Hepatocyte (in vitro differentiated cells): ENCODE data around the gene PARN.

Experiments
- EZH2 ChIP-seq: fragments of 200-600 bp; sonication (generic); IDR thresholded peaks from 2 replicates; pipeline ENCODE4 v1.6.1; 2016; ENCODE audit warnings: antibody characterized with exemption, mild to moderate bottlenecking, borderline replicate concordance
- EZH2phosphoT487 ChIP-seq: fragments of 200-600 bp; sonication (generic); IDR thresholded peaks from one replicate; pipeline ENCODE4 v1.6.1; 2018; ENCODE audit warnings: antibody characterized with exemption, mild to moderate bottlenecking, low read depth, moderate library complexity; ENCODE audit not compliant: unreplicated experiment, severe bottlenecking
- TF ChIP-seq, protein P1 (sequence below): fragments of 200-600 bp; sonication (generic); IDR thresholded peaks from 2 replicates; pipeline ENCODE4 v1.5.1; 2016; ENCODE audit warnings: antibody characterized with exemption, mild to moderate bottlenecking; ENCODE audit not compliant: poor library complexity

DNA sequence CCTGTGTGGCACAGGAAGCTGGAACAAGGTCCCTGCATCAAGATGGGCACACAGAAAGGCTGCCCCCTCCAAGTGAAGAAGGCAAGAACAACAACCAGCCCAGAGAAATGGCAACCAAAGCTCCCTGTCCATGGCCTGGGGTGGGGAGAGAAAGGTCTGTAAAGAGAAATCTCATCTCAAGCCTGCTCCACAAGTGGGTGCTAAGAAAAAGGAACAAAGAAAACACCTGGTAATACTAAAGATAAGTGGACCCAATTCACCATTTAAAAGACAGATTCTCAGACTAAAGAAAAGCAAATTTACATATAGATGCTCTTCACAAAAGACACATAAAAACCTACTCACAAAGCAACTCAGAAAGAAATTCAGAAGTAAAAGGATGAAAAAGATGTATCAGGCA, 107.4 kb downstream of the PARN start:
- TF ChIP-seq, protein P1, sequence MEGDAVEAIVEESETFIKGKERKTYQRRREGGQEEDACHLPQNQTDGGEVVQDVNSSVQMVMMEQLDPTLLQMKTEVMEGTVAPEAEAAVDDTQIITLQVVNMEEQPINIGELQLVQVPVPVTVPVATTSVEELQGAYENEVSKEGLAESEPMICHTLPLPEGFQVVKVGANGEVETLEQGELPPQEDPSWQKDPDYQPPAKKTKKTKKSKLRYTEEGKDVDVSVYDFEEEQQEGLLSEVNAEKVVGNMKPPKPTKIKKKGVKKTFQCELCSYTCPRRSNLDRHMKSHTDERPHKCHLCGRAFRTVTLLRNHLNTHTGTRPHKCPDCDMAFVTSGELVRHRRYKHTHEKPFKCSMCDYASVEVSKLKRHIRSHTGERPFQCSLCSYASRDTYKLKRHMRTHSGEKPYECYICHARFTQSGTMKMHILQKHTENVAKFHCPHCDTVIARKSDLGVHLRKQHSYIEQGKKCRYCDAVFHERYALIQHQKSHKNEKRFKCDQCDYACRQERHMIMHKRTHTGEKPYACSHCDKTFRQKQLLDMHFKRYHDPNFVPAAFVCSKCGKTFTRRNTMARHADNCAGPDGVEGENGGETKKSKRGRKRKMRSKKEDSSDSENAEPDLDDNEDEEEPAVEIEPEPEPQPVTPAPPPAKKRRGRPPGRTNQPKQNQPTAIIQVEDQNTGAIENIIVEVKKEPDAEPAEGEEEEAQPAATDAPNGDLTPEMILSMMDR: no peak
- TF ChIP-seq EZH2: no peak
- no peak for TF ChIP-seq EZH2phosphoT487
